Measurements from ENCODE around the gene RAB25.

- TF ChIP-seq, protein P1, sequence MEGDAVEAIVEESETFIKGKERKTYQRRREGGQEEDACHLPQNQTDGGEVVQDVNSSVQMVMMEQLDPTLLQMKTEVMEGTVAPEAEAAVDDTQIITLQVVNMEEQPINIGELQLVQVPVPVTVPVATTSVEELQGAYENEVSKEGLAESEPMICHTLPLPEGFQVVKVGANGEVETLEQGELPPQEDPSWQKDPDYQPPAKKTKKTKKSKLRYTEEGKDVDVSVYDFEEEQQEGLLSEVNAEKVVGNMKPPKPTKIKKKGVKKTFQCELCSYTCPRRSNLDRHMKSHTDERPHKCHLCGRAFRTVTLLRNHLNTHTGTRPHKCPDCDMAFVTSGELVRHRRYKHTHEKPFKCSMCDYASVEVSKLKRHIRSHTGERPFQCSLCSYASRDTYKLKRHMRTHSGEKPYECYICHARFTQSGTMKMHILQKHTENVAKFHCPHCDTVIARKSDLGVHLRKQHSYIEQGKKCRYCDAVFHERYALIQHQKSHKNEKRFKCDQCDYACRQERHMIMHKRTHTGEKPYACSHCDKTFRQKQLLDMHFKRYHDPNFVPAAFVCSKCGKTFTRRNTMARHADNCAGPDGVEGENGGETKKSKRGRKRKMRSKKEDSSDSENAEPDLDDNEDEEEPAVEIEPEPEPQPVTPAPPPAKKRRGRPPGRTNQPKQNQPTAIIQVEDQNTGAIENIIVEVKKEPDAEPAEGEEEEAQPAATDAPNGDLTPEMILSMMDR (IDR thresholded peaks at IDR 0.05), result no peak
- peak; percentile 26 to 93 for TF ChIP-seq EP300 (IDR thresholded peaks at IDR 0.05)
Measured at GRCh38 chr1:156112276-156113137, 51.5 kb downstream of the RAB25 start.

Data from tibial nerve (tissue), 4 donors.